HT1080 (cell line): Measurements from ENCODE around the gene SPRR1A. TPM values are rescaled to one million over a fixed set of nuclear protein-coding genes. Genes with fewer than 3 reads are reported as not detected.

Experiments used
- DNase-seq: peaks from one replicate; pipeline ENCODE4 v3.0.0-alpha.2; 2015; ENCODE audit warnings: low read depth
- small RNA-seq: library from RNA; depleted of rRNA; stranded (forward); fragments of <200 nt; gene quantifications from one replicate; pipeline ENCODE3, GENCODE V24; 2014
- total RNA-seq: library from RNA; depleted of rRNA; stranded (reverse); fragments of >200 nt; shearing (Covaris generic); gene quantifications from 2 replicates; pipeline ENCODE4 v1.2.3, GENCODE V29; 2014; rRNA removed

Gene SPRR1A
- total RNA-seq, 1 experiment from 2014 or later: not detected

- DNase-seq: no peak
Observed at GRCh38 chr1:153028766-153029165, 44.9 kb downstream of the SPRR1A start.

- DNase-seq: no peak
Observed at GRCh38 chr1:153030895-153031294, 47.0 kb downstream of the SPRR1A start, which contains the start of gene SPRR1B. SPRR1B (plus strand) TSS chr1:153031203; CDS start chr1:153032346, 1,143 bp downstream.

GRCh38 chr1:153032073-153032472, 48.2 kb downstream of the SPRR1A start:
- DNase-seq: no peak

GRCh38 chr1:153032677-153033308, 48.9 kb downstream of the SPRR1A start:
- peak; percentile 90 for DNase-seq

GRCh38 chr1:153035211-153035610, 51.3 kb downstream of the SPRR1A start:
- no peak for DNase-seq

Small RNA genes lying within 50 kb of the gene (small RNA-seq; reads per million reads assigned to genes)
- gene AL356867.1 (not detected), gene RF00322 (not detected), gene SPRR1A (not detected)

Other genes starting within 250 kb of the SPRR1A start
- gene KPRP, start 226.1 kb upstream of the SPRR1A start, total RNA-seq: not detected in 2 replicates
- gene LCE1F, start 208.9 kb upstream of the SPRR1A start, total RNA-seq: not detected in 2 replicates
- 0.43 TPM in 1 of 2 replicates, not detected in the other for gene LCE1E, start 197.8 kb upstream of the SPRR1A start, total RNA-seq
- not detected in 2 replicates for gene LCE1D, start 187.4 kb upstream of the SPRR1A start, total RNA-seq
- gene LCE1C, start 177.4 kb upstream of the SPRR1A start, total RNA-seq: not detected in 2 replicates
- not detected in 2 replicates for gene LCE1B, start 172.1 kb upstream of the SPRR1A start, total RNA-seq
- not detected in 2 replicates for gene LCE1A, start 156.6 kb upstream of the SPRR1A start, total RNA-seq
- gene LCE6A, start 141.2 kb upstream of the SPRR1A start, total RNA-seq: not detected in 2 replicates
- not detected in 2 replicates for gene LCE7A, start 124.1 kb upstream of the SPRR1A start, total RNA-seq
- not detected in 2 replicates for gene SMCP, start 105.8 kb upstream of the SPRR1A start, total RNA-seq
- 0.26 and 0.33 TPM in 2 replicates for gene IVL, start 75.5 kb upstream of the SPRR1A start, total RNA-seq
- not detected in 2 replicates for gene SPRR5, start 36.9 kb upstream of the SPRR1A start, total RNA-seq
- gene SPRR4, start 13.4 kb upstream of the SPRR1A start, total RNA-seq: not detected in 2 replicates
- not detected in 2 replicates for gene SPRR3, start 17.7 kb downstream of the SPRR1A start, total RNA-seq
- gene SPRR1B, start 47.1 kb downstream of the SPRR1A start, total RNA-seq: not detected in 2 replicates
- gene SPRR2D, start 57.0 kb downstream of the SPRR1A start, total RNA-seq: 1.5 TPM in 1 of 2 replicates, not detected in the other
- gene SPRR2A, start 73.4 kb downstream of the SPRR1A start, total RNA-seq: not detected in 2 replicates
- gene SPRR2B, start 87.5 kb downstream of the SPRR1A start, total RNA-seq: not detected in 2 replicates
- gene SPRR2E, start 110.4 kb downstream of the SPRR1A start, total RNA-seq: not detected in 2 replicates
- not detected in 2 replicates for gene SPRR2F, start 129.4 kb downstream of the SPRR1A start, total RNA-seq
- not detected in 2 replicates for gene SPRR2G, start 166.8 kb downstream of the SPRR1A start, total RNA-seq
- gene LELP1, start 219.3 kb downstream of the SPRR1A start, total RNA-seq: not detected in 2 replicates
- gene PRR9, start 233.5 kb downstream of the SPRR1A start, total RNA-seq: 1.3 and 2.0 TPM in 2 replicates